Fibroblast of skin of abdomen (primary cell): ENCODE measurements around the gene CALU.

Experiments
- DNase-seq: peaks from one replicate; pipeline ENCODE4 v3.0.0-alpha.2; 2013

The CALU gene

GRCh38 chr7:128811631-128812430 lies 72.7 kb downstream of the CALU start:
- DNase-seq = no peak

GRCh38 chr7:128812514-128813168 lies 73.5 kb downstream of the CALU start:
- DNase-seq = no peak

- no peak for DNase-seq
These were observed 75.3 kb downstream of the CALU start for GRCh38 chr7:128814499-128814898.

- no peak for DNase-seq
These were observed 76.3 kb downstream of the CALU start for GRCh38 chr7:128815289-128815942.

- no peak for DNase-seq
These were observed 79.5 kb downstream of the CALU start for GRCh38 chr7:128818694-128819093.
